CD4-positive, alpha-beta T cell (primary cell): ENCODE data around the gene GALNT2. TPM values are rescaled to one million over a fixed set of nuclear protein-coding genes. Genes with fewer than 3 reads are reported as not detected.
A peak's percentile ranks its signal among the peaks of the same experiment; 100 is the strongest.

Experiments used
- ATAC-seq: fragments of 200-7000 bp; cut with Tn5 transposase; one replicate; pipeline ENCODE4 v1.10.0; 2022; ENCODE audit warnings: mild to moderate bottlenecking; ENCODE audit not compliant: poor library complexity
- CTCF ChIA-PET: fragments of 350-600 bp; sonication (Branson Sonifier 250); formaldehyde crosslinking; loops from one replicate; lab custom pipeline; 2021; ENCODE audit warnings: antibody characterized with exemption, inconsistent platforms; lab: Charles Lee
- POLR2A ChIA-PET: fragments of 350-600 bp; sonication (Branson Sonifier 250); formaldehyde crosslinking; loops from one replicate; lab custom pipeline; 2021; ENCODE audit warnings: antibody characterized with exemption, inconsistent platforms; lab: Charles Lee
- DNase-seq, 14 experiments: peaks; one replicate each; pipeline ENCODE4 v3.0.0-alpha.2; 2013 to 2020; ENCODE audit warnings: mixed read lengths in 2 of 14
- H3K27ac ChIP-seq, 2 donors: one replicate each; pipeline versions ENCODE4 v1.5.1 to v1.7.0; 2013; ENCODE audit warnings: low read length in 2 of 2, low read depth in 1 of 2, mild to moderate bottlenecking in 1 of 2
- H3K27me3 ChIP-seq, 2 experiments: 1 replicate in 1 of 2; 2 replicates in 1 of 2; pipeline versions ENCODE4 v1.6.1 to v1.7.0; 2013; ENCODE audit warnings: low read length in 2 of 2, control low read depth in 1 of 2, mild to moderate bottlenecking in 1 of 2, moderate library complexity in 1 of 2; ENCODE audit not compliant: insufficient read depth in 2 of 2, control insufficient read depth in 1 of 2
- H3K36me3 ChIP-seq: one replicate; pipeline ENCODE4 v1.6.1; 2013; ENCODE audit warnings: low read length, control low read depth; ENCODE audit not compliant: insufficient read depth
- H3K4me1 ChIP-seq: one replicate; pipeline ENCODE4 v1.6.1; 2013; ENCODE audit warnings: low read length, control low read depth; ENCODE audit not compliant: insufficient read depth
- H3K4me3 ChIP-seq: one replicate; pipeline ENCODE4 v1.5.1; 2013; ENCODE audit warnings: mild to moderate bottlenecking, low read length, moderate library complexity
- H3K9me3 ChIP-seq, 2 experiments: 1 replicate in 1 of 2; 2 replicates in 1 of 2; pipeline versions ENCODE4 v1.6.1 to v1.7.0; 2013; ENCODE audit warnings: low read length in 2 of 2, mild to moderate bottlenecking in 2 of 2, control low read depth in 1 of 2, moderate library complexity in 1 of 2; ENCODE audit not compliant: control insufficient read depth in 1 of 2, insufficient read depth in 1 of 2
- H3K27ac Mint-ChIP-seq: one replicate; pipeline ENCODE4 v1.8.0; 2020; ENCODE audit warnings: mixed read lengths
- H3K27me3 Mint-ChIP-seq: one replicate; pipeline ENCODE4 v1.8.0; 2021; ENCODE audit warnings: mixed read lengths
- H3K36me3 Mint-ChIP-seq: one replicate; pipeline ENCODE4 v1.8.0; 2021; ENCODE audit warnings: low read depth, mixed read lengths
- H3K4me1 Mint-ChIP-seq: one replicate; pipeline ENCODE4 v1.8.0; 2021; ENCODE audit warnings: low read depth, mixed read lengths
- H3K4me3 Mint-ChIP-seq: one replicate; pipeline ENCODE4 v1.8.0; 2020; ENCODE audit warnings: mild to moderate bottlenecking, mixed read lengths
- H3K9me3 Mint-ChIP-seq: one replicate; pipeline ENCODE4 v1.8.0; 2020; ENCODE audit warnings: mixed read lengths
- CTCF ChIP-seq: fragments of 200-600 bp; IDR thresholded peaks from one replicate; pipeline ENCODE4 v1.8.0; 2022; ENCODE audit warnings: antibody characterized with exemption, mild to moderate bottlenecking
- intact Hi-C, 2 experiments: fragments of 100-400 bp; cut with DNase I in 1 of 2; cut with micrococcal nuclease in 1 of 2; formaldehyde crosslinking; loops; one replicate each; pipeline versions ENCODE4 v1.15.1 to v1.9.0; 2023 to 2025; cut with DNase I, micrococcal nuclease
- total RNA-seq, 174 experiments: library from RNA in 2 of 174; stranded (reverse) in 2 of 174; gene quantifications; one replicate each; pipeline ENCODE4 v1.2.3 and lab custom pipeline; 2021 to 2026

The GALNT2 gene
- total RNA-seq, 2 experiments from 2014 or later = 11.0 to 11.4 TPM

GRCh38 chr1:230165536-230165935 is 98.5 kb downstream of the GALNT2 start:
- Histone ChIP-seq H3K36me3 (no peaks in the 10 kb centered on the region), H3K9me3 (no peaks in the 10 kb centered on the region), H3K4me3 (no peak overlapping the region), H3K4me1 (peaks cover 9% of the 10 kb centered on the region), H3K27ac (no peak overlapping the region), H3K27me3 (no peaks in the 10 kb centered on the region)
- H3K27ac Mint-ChIP-seq = no peak overlapping the region
- H3K36me3 Mint-ChIP-seq = no peaks in the 10 kb centered on the region
- ChIA-PET POLR2A (no interaction called here), CTCF (interaction anchor here (0.6 to 2.1 kb wide), 2 partner anchors 264 to 504 kb away, joined by 3 to 10 read pairs; no protein-coding TSS in a partner anchor)
- ATAC-seq = no peak
- H3K4me3 Mint-ChIP-seq = no peak overlapping the region
- TF ChIP-seq CTCF = no peak
- DNase-seq = no peak
- no peaks in the 10 kb centered on the region for H3K27me3 Mint-ChIP-seq
- H3K4me1 Mint-ChIP-seq = peaks cover 37% of the 10 kb centered on the region
- intact Hi-C loops = loop anchor here (5.0 kb wide), 3 partner anchors 98 to 908 kb away; partner anchors contain the start of gene GALNT2 (in 1 of the 2)
- no peaks in the 10 kb centered on the region for H3K9me3 Mint-ChIP-seq

- Mint-ChIP-seq H3K4me1 (peaks cover 38% of the 10 kb centered on the region), H3K36me3 (no peaks in the 10 kb centered on the region), H3K4me3 (no peak overlapping the region), H3K27ac (no peak overlapping the region), H3K27me3 (no peaks in the 10 kb centered on the region), H3K9me3 (no peaks in the 10 kb centered on the region)
- Histone ChIP-seq H3K9me3 (no peaks in the 10 kb centered on the region), H3K27me3 (no peaks in the 10 kb centered on the region), H3K27ac (no peak overlapping the region), H3K4me3 (no peak overlapping the region), H3K4me1 (peaks cover 9% of the 10 kb centered on the region), H3K36me3 (no peaks in the 10 kb centered on the region)
- no peak for TF ChIP-seq CTCF
- ChIA-PET CTCF (interaction anchor here (1.1 to 2.1 kb wide), 2 partner anchors 16 to 505 kb away, joined by 3 to 10 read pairs; no protein-coding TSS in a partner anchor), POLR2A (no interaction called here)
- ATAC-seq = no peak
- DNase-seq = no peak
- intact Hi-C loops = loop anchor here (1.0 to 5.0 kb wide), 5 partner anchors 99 to 909 kb away; partner anchors contain the start of gene GALNT2 (in 1 of the 2)
These were observed 99.5 kb downstream of the GALNT2 start for GRCh38 chr1:230166366-230167132.

GRCh38 chr1:230167419-230167852 is 100.4 kb downstream of the GALNT2 start:
- ATAC-seq (peak; percentile 60), DNase-seq (peak in 11 of 14 experiments; percentile 9 to 75 (median 14))
- peak; percentile 77 for TF ChIP-seq CTCF
- ChIA-PET CTCF (interaction anchor here (1.1 to 2.1 kb wide), 2 partner anchors 15 to 506 kb away, joined by 3 to 10 read pairs; no protein-coding TSS in a partner anchor), POLR2A (no interaction called here)
- no peak overlapping the region for H3K27ac Mint-ChIP-seq
- intact Hi-C loops = loop anchor here (1.0 to 5.0 kb wide), 5 partner anchors 100 to 910 kb away; partner anchors contain the start of gene GALNT2 (in 1 of the 2)
- Histone ChIP-seq H3K4me1 (peaks cover 9% of the 10 kb centered on the region), H3K27me3 (no peaks in the 10 kb centered on the region), H3K4me3 (no peak overlapping the region), H3K9me3 (no peaks in the 10 kb centered on the region), H3K27ac (no peak overlapping the region), H3K36me3 (no peaks in the 10 kb centered on the region)
- H3K27me3 Mint-ChIP-seq = no peaks in the 10 kb centered on the region
- no peaks in the 10 kb centered on the region for H3K9me3 Mint-ChIP-seq
- no peaks in the 10 kb centered on the region for H3K36me3 Mint-ChIP-seq
- no peak overlapping the region for H3K4me3 Mint-ChIP-seq
- peaks cover 30% of the 10 kb centered on the region for H3K4me1 Mint-ChIP-seq
